T-helper 2 cell treated with Interferon-gamma antibody and Interleukin-4, amounts not matched to agents 100 ng/mL and 5 ng/mL, for 36 hours (primary cell): ENCODE measurements around the gene GNAQ. TPM values are rescaled to one million over a fixed set of nuclear protein-coding genes. Genes with fewer than 3 reads are reported as not detected.

ENCODE experiments used
- intact Hi-C: fragments of 100-400 bp; cut with micrococcal nuclease; formaldehyde crosslinking; loops from one replicate; pipeline ENCODE4 v1.15.1; 2023
- total RNA-seq: library from RNA; stranded (reverse); gene quantifications from 2 replicates; pipeline ENCODE4 v1.2.3, GENCODE V29; 2022

Gene GNAQ
- total RNA-seq, 1 donor from 2014 or later = 57.7 TPM

DNA sequence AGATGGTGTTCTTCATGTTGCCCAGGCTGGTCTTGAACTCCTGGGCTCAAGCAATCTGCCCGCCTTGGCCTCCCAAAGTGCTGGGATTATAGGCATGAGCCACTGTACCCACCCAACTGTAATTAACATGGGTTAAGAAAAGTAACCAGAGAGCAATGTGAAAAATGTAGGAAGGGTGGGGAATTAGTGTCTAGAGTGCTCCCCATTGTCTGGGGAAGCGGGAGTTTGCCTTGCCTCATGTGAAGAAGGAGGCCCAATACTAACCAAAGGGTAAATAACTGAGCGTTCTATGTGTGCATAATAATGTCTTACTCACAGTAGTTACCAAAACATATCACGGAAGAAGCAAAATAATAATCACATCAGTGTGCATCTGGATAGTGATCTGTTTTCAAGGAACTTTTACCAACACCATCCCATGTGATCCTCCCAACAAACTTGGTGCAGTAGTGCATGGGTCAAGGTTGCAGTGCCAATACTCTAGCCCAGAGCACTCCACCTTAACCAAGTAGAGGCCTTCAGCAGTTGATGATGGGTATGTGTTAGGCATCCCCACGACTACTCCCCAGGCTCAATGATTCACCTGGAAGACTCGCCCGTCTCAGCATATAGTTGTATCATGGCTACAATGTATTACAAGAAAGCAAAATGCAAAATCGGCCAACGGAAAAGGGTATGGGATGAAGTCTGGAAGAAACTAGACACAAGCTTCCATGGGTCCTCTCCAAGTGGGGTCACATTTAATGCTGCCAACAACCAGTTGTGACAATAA is 26.2 kb downstream of the GNAQ start:
- intact Hi-C loops = loop anchor here (2.0 kb wide), 1 partner anchor 29 kb away; no protein-coding TSS in a partner anchor

DNA sequence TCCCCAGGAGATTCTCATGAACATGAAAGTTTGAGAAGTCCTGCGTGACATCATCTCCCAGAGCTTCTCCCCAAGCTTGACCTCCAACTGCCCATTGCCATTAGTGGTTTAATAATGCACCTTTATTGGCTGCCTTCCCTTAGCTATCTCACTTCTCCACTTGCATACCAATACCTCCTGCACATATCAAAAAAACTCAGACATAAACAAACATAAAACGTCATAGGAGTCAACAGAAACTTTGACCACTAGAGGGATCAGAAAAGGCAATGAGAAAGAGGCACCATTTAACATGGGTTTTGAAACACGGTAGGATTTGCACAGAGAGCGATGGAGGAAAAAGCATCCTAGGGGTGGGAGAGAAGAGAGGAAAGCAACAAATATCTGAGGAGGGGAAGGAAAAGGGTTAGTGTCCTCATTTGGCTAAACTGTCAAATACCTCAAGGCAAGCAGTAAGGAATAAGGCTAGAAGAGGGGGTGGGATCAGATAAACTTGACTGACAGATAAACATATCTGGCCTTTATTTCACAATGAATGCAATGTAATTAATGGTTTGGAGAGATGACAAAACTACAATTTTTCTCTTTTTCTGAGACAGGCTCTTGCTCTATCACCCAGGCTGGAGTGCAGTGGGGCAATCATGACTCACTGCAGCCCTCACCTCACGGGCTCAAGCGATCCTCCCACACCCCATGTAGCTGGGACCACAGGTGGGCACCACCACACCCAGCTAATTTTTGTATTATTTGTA is 27.0 kb downstream of the GNAQ start:
- intact Hi-C loops = no loop called here

DNA sequence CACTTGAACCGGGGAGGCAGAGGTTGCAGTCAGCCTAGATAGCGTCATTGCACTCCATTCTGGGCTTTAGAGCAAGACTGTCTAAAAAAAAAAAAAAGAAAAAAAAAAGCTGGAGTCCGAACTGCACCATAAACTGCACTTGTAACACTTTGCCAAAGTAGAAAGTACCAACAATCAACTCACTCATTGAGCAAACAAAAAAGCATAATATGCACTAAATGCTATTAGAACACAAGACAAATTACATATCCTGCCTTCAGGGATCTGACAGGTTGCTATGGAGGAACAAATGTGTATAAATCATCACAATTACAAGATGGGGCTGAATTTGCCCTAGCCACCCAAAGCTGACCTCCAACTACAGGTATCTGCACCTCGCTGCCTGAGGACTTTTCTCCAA is 27.9 kb downstream of the GNAQ start:
- intact Hi-C loops = no loop called here

DNA sequence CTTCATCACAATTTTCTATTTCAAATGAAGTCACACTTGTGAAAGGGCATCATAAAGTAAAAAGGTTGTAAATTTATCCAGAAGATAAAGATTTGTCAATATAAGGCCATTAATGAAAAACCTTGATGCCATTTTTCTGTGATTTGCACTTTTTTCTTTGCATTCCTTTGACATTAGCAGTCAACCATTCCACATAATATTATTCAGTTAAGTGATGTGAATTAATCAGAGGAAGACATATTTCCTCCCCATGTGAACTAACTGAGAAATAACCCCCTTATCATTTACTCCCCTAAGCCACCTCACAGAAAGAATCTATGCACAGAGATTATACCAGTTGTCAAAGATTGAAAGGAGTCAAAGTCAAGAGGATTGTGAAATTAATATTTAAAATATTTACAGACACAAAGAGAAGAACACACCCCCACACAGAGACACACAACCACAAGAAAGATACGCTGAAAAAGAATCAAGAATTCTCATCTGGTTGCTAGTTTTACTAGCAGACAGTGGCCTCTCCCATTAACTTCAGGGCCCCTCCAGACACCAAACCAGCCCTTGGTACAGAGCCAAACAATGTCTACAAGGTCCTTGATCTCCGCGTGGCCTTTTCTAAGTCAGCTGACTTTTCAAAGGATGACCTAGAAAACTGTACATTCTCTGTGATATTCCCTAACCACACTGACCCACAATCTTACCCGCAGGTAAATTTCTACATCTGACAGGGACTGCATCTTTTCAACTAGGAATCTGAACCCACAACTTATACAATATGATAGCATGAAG is 29.5 kb downstream of the GNAQ start:
- intact Hi-C loops = no loop called here

DNA sequence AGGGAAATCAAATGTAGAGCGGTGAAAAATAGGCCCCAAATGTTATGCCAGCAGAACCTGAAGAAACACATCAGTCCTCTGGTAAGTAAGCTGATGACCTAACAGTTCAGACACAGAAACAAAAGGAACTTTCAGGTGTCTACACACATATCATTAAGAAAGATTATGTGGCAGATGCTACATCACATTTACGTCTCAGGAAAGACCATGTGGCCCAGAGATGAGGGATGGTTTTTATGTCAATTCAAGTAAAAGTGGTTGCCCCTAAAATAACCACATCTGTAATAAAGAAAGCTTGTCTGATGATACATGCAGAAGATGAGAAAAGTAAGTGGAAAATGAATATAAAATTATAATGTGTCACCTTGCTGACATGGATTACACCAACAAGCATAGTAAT is 31.4 kb downstream of the GNAQ start:
- intact Hi-C loops = no loop called here

DNA sequence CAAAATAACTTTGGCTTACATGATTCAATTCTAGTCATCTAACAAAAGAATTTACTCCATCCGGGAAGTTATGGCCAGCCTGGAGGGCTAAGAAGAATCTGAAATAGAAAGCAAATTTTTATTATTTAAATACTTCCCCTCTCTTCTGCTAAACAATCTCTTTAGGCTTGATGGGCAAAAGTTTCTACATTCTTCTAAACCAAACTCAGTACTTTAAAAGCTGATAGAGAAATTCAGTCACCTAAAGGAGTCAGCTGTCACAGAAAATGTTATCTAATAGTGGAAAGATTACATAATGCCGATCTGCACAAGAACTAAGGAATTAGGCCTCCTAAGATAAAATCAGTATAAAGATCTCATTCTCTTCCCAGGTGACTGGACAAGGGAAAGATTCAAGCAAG is 32.4 kb downstream of the GNAQ start:
- intact Hi-C loops = no loop called here

DNA sequence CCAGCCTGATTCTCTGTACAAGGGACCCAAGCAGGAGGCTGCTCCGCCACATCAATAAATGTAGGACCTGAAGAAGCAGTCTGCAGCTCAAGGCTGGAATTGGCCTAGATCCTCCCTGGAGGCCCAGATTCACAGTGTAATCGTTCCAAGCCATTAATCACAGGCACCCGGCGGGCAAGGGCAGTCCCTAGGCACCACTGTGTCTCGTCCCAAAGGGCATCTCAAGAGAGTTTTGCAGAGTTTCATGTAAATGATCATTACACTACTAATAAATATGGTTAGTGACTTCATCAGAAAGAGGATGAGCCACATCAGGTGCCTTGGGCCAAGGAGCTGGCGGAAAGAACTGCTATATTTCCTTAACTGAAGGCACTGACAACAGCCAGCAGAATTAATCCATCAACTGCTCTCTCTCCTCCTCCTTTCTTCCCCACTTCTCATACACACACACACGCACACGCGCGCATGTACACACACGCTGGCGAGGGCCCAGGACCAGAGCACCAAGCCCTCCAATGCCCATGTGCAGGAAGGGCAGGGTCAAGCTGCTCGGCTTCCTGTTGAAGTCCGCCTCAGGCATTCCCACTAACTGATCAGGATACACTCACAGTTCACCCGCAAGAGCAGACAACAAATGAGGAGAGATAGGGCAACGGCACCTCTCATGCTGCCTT is 33.9 kb downstream of the GNAQ start:
- intact Hi-C loops = no loop called here

DNA sequence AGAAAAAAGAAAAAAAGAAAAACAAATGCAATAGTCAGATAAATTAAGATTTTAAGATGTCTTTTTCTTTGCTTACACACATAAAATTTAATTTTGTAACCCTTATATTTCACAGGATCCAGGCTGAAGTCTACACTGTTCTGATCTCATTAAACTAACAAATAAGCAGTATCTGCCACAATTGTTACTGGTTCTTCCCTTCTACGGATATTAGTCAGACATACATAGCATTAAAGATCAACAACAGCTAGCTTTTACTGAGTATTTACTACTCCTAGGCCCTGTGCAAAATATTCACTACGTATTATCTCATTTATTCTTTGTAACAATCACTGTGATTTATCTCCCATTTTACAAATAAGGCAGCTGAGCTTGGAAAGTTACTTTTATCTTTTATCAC is 34.9 kb downstream of the GNAQ start:
- intact Hi-C loops = no loop called here

DNA sequence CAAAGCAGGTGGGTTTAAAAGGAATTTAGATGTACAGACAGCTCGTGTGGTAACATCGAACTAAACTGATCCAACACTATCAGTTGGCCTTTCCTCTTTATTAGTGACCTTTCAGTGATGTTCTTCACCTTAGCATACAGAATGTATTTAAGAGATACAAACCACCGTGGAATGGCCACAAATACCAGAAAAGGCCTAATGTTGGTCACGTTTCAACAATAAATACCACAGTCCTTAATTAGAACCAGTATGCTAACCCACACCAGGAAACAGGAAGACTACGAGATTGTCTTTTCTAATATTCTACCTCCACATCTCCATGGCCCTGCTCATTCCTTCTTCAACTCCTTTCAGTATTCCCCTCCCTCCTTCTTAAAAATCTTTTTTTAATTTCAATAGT is 40.4 kb downstream of the GNAQ start:
- intact Hi-C loops = no loop called here

DNA sequence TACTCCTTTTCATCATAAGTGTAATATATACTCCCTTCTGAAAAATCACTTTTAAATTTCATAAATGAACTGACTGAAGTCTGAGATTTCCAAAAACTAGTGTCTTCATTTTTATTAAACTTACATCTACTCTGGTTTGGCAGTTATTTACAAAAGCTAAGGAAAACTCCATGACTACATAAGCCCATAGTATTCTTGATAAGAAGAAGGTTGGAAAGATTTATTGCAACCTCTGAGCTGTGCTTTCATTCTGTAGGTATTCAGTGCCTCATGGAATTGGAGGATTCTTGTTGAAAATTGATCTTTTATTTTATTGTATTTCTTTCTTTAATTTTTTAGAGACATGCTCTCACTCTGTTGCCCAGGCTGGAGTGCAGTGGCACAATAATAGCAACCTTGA is 41.7 kb downstream of the GNAQ start:
- intact Hi-C loops = no loop called here

DNA sequence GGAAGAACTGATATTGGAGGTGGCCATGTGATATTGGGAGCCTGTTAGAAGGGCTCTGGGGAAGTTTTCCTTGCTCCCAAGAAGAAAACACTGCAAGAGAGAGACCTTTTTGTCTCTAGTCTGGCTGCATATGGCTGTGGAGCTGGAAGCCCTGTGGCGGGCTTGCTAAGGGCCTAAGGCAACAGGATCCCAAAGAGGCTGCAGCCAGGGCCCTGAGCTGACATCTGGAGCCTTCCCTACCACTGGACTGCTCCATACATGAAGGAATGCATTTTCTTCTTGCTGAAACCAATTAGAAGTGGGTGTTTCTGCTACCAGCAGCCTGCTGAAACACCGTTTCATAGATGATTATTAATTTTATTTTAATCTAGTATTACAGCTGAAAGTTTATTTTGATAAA is 42.2 kb downstream of the GNAQ start:
- intact Hi-C loops = no loop called here

DNA sequence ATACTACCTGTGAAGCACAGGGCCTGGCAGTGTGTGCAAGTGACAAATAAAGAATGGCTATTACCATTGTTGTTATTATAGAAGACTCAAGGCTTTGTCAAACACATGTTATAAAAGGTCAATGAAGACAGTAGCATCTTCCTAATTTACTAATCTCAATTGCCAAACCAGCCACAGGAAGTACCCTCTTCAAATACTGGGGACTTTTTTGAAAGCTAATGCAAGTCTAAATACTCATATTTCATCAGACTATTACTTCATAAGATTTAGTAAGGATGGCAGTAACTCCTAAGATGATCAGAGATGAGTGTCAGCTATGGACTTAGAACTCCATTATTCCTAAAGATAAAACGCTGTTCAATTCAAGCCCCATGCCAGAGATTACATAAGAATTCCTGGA is 43.0 kb downstream of the GNAQ start:
- intact Hi-C loops = no loop called here

DNA sequence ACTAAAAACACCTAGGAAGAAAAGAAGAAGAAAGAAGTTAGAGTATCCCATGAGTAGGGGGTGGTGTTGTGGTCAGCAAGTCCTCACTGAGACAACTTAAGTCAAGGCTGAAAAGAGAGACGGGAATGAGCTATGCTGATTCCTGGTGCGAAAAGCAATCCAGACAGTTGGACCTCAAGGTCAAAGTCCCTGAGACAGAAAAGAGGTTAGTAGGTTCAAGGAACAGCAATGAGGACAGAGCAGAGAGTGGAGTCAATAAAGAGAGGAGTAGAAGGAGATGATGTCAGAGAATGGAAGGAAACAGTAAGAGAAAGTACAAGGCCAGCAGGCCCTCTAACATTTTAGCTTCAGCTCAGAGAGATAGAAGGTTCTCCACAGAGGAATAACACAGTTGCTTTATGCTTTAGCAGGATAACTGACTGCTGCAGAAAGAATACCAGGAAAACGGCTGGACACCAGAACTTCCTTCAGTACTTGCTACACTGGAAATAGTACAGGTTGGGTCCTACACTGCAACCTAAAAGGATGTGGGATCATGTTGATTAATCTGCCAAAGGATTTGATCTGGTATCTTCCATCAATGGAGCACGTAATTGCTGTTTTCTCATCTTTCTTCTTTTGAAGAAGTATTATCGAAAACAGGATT is 43.6 kb downstream of the GNAQ start:
- intact Hi-C loops = no loop called here

DNA sequence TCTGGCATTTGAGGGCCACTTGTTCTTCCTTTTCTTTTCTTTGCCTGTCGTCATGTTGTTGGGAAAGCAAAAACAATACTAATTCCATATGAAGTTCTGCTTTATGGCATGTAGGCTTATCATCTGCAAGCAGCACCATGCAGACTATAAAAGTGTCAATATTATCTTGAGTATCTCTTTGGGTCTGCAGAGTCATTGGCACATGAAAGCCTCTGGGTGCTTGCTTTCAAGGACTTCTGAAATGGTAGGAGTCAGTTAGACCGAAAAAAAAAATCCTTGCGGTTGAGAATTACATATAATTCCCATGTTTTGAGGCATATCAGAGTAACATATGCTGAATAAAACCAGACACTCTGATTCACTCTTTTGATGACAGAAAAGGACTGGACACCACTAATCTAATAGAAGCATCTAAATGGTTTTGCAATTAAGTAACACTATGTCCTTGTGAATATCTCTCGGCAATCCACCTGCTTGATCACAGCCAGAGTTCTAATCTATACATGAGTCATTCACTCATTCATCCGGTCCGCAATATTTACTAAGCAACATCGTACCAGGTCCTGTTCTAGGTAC is 44.4 kb downstream of the GNAQ start:
- intact Hi-C loops = no loop called here

DNA sequence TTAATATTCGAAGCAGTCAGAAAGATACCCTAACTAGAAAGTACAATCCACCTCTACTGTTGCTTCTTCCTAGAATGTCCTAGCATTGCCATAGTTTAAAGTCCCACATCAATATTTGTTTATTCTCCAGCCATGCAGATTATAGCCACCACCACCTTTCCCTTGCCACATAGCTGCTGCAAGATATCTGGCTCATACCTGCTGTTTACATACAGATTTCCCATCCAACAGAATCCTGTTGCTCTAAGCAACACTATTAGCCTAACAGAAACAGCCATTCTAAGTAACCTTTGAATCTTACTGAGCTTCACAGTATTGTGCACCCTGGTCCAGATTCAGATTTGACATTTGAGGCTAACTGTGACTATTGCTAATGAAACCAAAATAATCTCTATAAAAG is 45.6 kb downstream of the GNAQ start:
- intact Hi-C loops = no loop called here

DNA sequence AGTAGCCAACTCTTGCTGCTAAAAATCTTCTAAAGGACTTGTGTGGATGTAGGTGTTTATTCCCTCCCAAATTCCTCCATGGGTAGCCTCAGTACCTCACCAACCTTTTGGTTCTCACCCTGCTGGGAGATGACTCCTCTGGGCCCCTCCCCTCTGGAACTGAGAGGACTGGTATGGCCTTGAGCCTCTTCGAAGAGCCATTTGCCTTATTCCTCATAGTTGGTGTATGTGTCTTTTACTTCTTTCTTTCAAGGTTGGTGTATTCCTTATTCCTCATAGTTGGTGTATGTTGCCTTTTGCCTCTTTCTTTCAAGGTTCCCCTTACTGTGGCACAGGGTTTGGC is 48.3 kb downstream of the GNAQ start:
- intact Hi-C loops = no loop called here

DNA sequence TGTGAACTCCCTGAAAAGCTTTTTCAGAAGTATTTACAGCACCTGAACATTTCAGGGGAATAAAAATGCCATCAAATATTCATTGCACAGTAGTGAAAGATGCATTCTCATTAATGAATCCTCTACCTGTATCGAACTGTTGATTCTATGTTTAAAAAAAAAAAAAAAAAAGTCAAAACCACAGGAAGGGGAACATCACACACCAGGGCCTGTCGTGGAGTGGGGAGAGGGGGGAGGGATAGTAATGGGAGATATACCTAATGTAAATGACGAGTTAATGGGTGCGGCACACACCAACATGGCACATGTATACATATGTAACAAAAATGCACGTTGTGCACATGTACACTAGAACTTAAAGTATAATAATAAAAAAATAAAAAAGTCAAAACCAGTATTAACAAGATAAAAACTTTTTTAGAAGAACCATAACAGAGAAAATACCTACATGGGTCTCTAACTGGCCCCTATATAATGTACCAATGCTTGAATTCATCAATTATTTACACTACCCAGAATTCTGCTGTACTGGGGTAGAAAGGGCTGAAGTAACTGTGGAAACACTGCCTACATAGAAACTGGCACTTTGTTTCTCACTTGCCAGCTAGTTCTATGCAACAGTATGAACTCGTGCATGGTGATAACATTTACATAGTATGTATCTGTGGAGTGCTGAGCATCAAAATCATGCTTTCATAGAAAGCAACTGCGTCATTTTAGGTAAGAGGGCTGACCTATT is 48.9 kb downstream of the GNAQ start:
- intact Hi-C loops = no loop called here

DNA sequence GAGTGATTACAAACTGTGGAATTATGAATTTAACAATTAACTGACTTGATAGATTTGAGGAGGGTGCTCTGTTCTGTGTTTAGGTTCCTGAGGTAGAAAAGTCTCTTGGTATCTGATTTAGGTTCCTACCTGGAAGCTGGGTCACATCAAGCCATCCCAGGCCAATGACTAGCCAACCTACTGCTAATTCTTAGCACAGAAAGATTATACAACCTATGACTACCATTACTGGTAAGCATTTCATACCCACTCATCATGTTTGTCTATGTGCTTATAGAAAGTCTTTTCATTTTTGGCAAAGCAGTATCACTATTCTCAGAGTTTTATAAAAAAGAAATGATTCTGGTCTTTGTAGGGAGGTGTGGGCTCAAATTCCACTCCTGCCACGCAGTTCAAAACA is 49.7 kb downstream of the GNAQ start:
- intact Hi-C loops = no loop called here

DNA sequence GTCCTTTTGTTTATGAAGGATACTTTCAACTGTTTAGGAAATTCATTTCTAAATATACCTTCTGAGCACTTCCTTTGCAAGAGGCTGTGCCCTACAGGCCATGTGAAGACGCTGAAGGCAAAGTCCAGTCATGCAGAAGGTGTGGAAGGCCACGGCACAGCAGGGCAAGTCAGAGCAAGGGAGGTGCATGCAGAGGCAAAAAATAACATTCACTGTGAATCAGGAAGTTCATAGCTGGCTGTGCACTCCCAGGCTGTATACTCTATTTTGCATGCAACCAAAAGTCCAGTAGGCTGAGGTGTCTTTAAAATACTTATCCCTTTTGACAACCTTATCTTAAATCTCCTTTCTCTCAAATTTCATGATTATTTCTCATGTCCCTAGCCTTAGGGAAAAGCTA is 50.3 kb downstream of the GNAQ start:
- intact Hi-C loops = no loop called here

DNA sequence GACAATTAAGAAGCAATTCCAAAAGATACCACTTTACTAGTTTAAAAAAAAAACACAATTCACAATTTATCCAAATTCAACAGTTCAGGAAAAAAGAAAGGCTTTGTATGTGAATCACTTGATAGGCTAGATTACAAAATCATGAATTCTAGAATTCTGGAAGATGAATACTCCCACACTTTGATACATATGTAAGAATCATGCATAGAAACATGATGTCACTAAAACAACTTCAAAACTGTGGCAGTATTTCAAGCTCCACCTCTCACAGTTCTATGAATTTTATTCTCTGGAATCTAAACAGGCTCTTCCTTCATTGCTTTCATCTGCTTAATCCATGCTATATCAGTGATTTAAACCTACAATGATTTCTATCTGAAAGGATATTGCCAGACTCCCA is 51.0 kb downstream of the GNAQ start:
- intact Hi-C loops = no loop called here
